ENCODE measurements around the gene TBCD. TPM values are rescaled to one million over a fixed set of nuclear protein-coding genes. Genes with fewer than 3 reads are reported as not detected.

Gene TBCD
- total RNA-seq, 2 donors from 2014 or later: 38.9 to 74.8 TPM

DNA sequence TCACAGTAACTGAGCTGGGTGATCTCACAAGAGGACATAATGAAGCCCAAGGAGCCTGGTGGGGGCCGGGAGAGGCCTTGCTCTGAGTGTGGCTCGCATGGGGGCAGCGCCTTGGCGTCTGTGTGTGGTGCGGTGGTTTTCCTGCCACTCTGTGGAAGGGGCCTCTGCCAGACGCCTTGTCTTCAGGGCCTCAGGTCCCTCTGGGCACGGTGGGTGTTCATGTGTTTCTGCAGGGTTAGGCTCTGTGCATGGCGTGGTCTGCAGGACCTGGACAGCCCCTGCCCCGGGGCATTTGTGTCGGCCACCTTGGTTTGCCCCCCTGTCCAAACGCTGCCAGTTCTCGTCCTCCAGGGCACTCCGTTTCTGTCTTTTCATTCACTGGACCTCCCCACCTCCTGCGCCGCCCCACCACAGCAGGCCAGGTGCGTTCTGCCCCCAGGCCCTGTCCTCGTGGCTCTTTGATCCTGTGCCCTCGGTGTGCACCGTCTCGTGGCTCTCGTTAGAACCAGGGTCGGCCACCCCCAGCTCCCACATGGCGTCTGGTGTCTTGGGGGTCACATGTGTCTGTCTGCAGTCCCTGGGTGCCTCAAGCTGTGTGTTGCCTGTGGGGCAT is 131.7 kb downstream of the TBCD start:
- WGBS, 2 donors: 56 to 71% methylated on average over 15 to 23 of the region's 23 CpGs
- no peak for ATAC-seq
- no peaks in the 10 kb centered on the region for H3K36me3 ChIP-seq (replicated peaks in 1 of 2; ENCODE audit: insufficient read depth in 1 of 2, low read depth in 2 of 2)
- H3K4me1 ChIP-seq: peaks cover 46% of the 10 kb centered on the region
- H3K27me3 ChIP-seq: no peaks in the 10 kb centered on the region
- H3K27ac ChIP-seq: peak overlapping the region; percentile 89 to 95 (median 92)
- no peak overlapping the region for H3K4me3 ChIP-seq
- no peak for DNase-seq
- TF ChIP-seq POLR2A (IDR thresholded peaks at IDR 0.05) (no peak), CTCF (IDR thresholded peaks at IDR 0.05) (no peak)
- intact Hi-C loops (cut with DNase I): no loop called here
- no peaks in the 10 kb centered on the region for H3K9me3 ChIP-seq

- H3K4me1 ChIP-seq: peaks cover 55% of the 10 kb centered on the region
- ATAC-seq: no peak
Measured at GRCh38 chr17:82884341-82884969, 132.6 kb downstream of the TBCD start.

GRCh38 chr17:82884970-82885353 is 133.1 kb downstream of the TBCD start:
- 71 to 75% methylated on average over 1 to 5 of the region's 5 CpGs for WGBS, 2 donors
- Histone ChIP-seq H3K36me3 (replicated peaks in 1 of 2; ENCODE audit: insufficient read depth in 1 of 2, low read depth in 2 of 2) (no peaks in the 10 kb centered on the region), H3K27ac (peak overlapping the region in 3 of 4 donors; percentile 90 to 95 (median 94)), H3K4me3 (no peak overlapping the region), H3K4me1 (peaks cover 60% of the 10 kb centered on the region), H3K27me3 (no peaks in the 10 kb centered on the region), H3K9me3 (no peaks in the 10 kb centered on the region)
- intact Hi-C loops (cut with DNase I): no loop called here
- TF ChIP-seq POLR2A (IDR thresholded peaks at IDR 0.05) (no peak), CTCF (IDR thresholded peaks at IDR 0.05) (no peak)
- DNase-seq (no peak), ATAC-seq (no peak)

More at GRCh38 chr17:82884341-82884969, 132.6 kb downstream of the TBCD start:
- DNase-seq: no peak
- no peaks in the 10 kb centered on the region for H3K36me3 ChIP-seq (replicated peaks in 1 of 2; ENCODE audit: insufficient read depth in 1 of 2, low read depth in 2 of 2)
- no peak for TF ChIP-seq CTCF (IDR thresholded peaks at IDR 0.05)
- TF ChIP-seq POLR2A (IDR thresholded peaks at IDR 0.05): no peak
- H3K9me3 ChIP-seq: no peaks in the 10 kb centered on the region
- intact Hi-C loops (cut with DNase I): no loop called here
- H3K27me3 ChIP-seq: no peaks in the 10 kb centered on the region
- peak overlapping the region in 3 of 4 donors; percentile 90 to 95 (median 94) for H3K27ac ChIP-seq
- H3K4me3 ChIP-seq: no peak overlapping the region
- 74 to 85% methylated on average over 21 to 25 of the region's 25 CpGs for WGBS, 2 donors

DNA sequence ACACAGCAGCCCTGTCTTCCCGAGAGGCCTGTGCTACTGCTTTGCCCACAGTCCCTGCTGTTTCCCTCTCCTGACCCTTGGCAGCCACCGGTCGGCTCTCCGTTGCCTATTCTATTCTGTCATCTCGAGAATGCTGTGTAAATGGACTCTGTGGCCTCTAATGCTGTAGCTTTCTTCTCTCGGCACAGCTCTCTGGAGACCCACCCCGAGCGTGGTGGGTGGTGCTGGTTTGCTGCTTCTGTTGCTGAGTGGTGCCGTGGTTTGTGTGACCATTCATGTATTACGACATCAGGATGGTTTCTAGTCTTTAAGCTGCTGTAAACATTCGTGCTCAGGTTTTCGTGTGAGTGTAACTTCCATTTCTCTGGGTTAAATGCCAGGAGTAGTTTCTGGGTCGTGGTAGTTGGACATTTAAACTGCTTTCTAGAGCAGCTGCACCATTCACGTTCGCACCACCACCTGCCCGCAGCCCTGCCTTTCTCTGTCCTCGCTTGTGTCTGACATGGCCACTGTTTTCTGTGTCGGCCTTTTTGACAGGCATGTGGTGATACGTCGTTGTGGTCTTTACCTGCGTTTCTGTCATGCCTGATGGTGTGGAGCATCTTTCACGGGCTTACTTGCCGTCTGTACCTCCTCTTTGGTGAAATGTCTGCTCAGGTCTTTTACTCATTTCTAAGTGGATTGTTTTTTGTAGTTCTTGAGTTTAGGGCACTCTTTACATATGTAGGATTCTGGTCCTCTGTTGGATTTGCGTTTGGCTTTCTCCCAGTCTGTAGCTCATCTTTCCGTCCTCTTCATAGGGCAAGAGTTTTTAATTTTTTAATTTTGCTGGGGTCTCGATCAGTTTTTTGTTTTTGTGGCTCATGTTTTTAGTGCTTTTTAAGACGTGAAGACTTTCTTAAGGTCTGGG is 135.6 kb downstream of the TBCD start:
- 91 to 96% methylated on average over 27 of the region's 27 CpGs for WGBS, 2 donors
- intact Hi-C loops (cut with DNase I): no loop called here
- TF ChIP-seq CTCF (IDR thresholded peaks at IDR 0.05) (no peak), POLR2A (IDR thresholded peaks at IDR 0.05) (no peak)
- Histone ChIP-seq H3K4me3 (no peak overlapping the region), H3K4me1 (peaks cover 71% of the 10 kb centered on the region), H3K9me3 (no peaks in the 10 kb centered on the region), H3K27ac (peak overlapping the region in 3 of 4 donors; percentile 96 to 98 (median 98)), H3K27me3 (no peaks in the 10 kb centered on the region), H3K36me3 (replicated peaks in 1 of 2; ENCODE audit: insufficient read depth in 1 of 2, low read depth in 2 of 2) (no peaks in the 10 kb centered on the region)
- no peak for DNase-seq
- ATAC-seq: no peak
